GM23338 (cell line): ENCODE data around the gene ZNF385C. TPM values are rescaled to one million over a fixed set of nuclear protein-coding genes. Genes with fewer than 3 reads are reported as not detected.

ENCODE experiments used
- ATAC-seq: fragments of 200-7000 bp; cut with Tn5 transposase; 3 replicates; pipeline ENCODE4 v1.9.1; 2020
- DNase-seq: peaks from one replicate; pipeline ENCODE4 v3.0.0-alpha.2; 2015; ENCODE audit warnings: low spot score
- H2AFZ ChIP-seq: fragments of 200-600 bp; sonication (generic); 2 replicates; pipeline ENCODE4 v1.8.0; 2016; ENCODE audit warnings: antibody characterized with exemption, mild to moderate bottlenecking, moderate library complexity
- H3F3A ChIP-seq: fragments of 200-600 bp; sonication (generic); replicated peaks from 2 replicates; pipeline ENCODE4 v1.8.0; 2017; ENCODE audit warnings: antibody characterized with exemption, mixed run types, low read depth
- H3K27ac ChIP-seq: fragments of 200-600 bp; sonication (generic); 2 replicates; pipeline ENCODE4 v1.6.1; 2016; ENCODE audit warnings: low read depth
- H3K27me3 ChIP-seq: fragments of 200-600 bp; sonication (generic); 2 replicates; pipeline ENCODE4 v1.8.0; 2016; ENCODE audit warnings: mild to moderate bottlenecking, mixed run types, moderate library complexity; ENCODE audit not compliant: insufficient read depth
- H3K36me3 ChIP-seq: fragments of 200-600 bp; sonication (generic); 2 replicates; pipeline ENCODE4 v1.8.0; 2016; ENCODE audit warnings: mild to moderate bottlenecking; ENCODE audit not compliant: insufficient read depth
- H3K4me1 ChIP-seq: fragments of 200-600 bp; sonication (generic); 2 replicates; pipeline ENCODE4 v1.8.0; 2016; ENCODE audit warnings: mild to moderate bottlenecking, moderate library complexity; ENCODE audit not compliant: insufficient read depth
- H3K4me2 ChIP-seq: fragments of 200-600 bp; sonication (generic); 2 replicates; pipeline ENCODE4 v1.7.1; 2017; ENCODE audit warnings: mixed run types
- H3K4me3 ChIP-seq: fragments of 200-600 bp; sonication (generic); 2 replicates; pipeline ENCODE4 v1.6.1; 2016; ENCODE audit warnings: mixed run types
- H3K79me2 ChIP-seq: fragments of 200-600 bp; sonication (generic); replicated peaks from 2 replicates; pipeline ENCODE4 v1.8.0; 2017; ENCODE audit warnings: mild to moderate bottlenecking; ENCODE audit not compliant: insufficient read depth
- H3K9me2 ChIP-seq: fragments of 200-600 bp; sonication (generic); 2 replicates; pipeline ENCODE4 v1.8.0; 2017; ENCODE audit not compliant: insufficient read depth
- H4K20me1 ChIP-seq: fragments of 200-600 bp; sonication (generic); replicated peaks from 2 replicates; pipeline ENCODE4 v1.8.0; 2017; ENCODE audit warnings: mild to moderate bottlenecking; ENCODE audit not compliant: insufficient read depth
- H3K27ac Mint-ChIP-seq: 2 replicates; pipeline ENCODE4 v1.8.0; 2020; ENCODE audit warnings: inconsistent platforms, mild to moderate bottlenecking, moderate library complexity, mixed read lengths
- H3K27me3 Mint-ChIP-seq: 3 replicates; pipeline ENCODE4 v1.8.0; 2022; ENCODE audit warnings: low read depth, mild to moderate bottlenecking, moderate library complexity, mixed read lengths, inconsistent platforms; ENCODE audit not compliant: insufficient read depth, poor library complexity
- H3K36me3 Mint-ChIP-seq: 3 replicates; pipeline ENCODE4 v1.8.0; 2021; ENCODE audit warnings: low read depth, mild to moderate bottlenecking, inconsistent platforms, moderate library complexity, mixed read lengths
- H3K4me1 Mint-ChIP-seq: 3 replicates; pipeline ENCODE4 v1.8.0; 2020; ENCODE audit warnings: mild to moderate bottlenecking, inconsistent platforms, mixed read lengths
- H3K4me3 Mint-ChIP-seq: 3 replicates; pipeline ENCODE4 v1.8.0; 2021; ENCODE audit warnings: moderate library complexity, mild to moderate bottlenecking, inconsistent platforms, mixed read lengths
- H3K9me3 Mint-ChIP-seq: 3 replicates; pipeline ENCODE4 v1.8.0; 2020; ENCODE audit warnings: moderate library complexity, mild to moderate bottlenecking, inconsistent platforms, mixed read lengths
- CREB1 ChIP-seq: fragments of 250-450 bp; sonication (Bioruptor Pico); IDR thresholded peaks from 2 replicates; pipeline ENCODE4 v1.5.0; 2020; ENCODE audit warnings: low read depth, mild to moderate bottlenecking, moderate library complexity
- CTCF ChIP-seq, 2 experiments: fragments of 200-600 bp in 1 of 2; sonication (generic) in 1 of 2; conservative IDR thresholded peaks; 2 replicates each; pipeline versions ENCODE4 v1.5.1 to v1.6.1; 2016 to 2017; ENCODE audit warnings: antibody characterized with exemption in 2 of 2, low read depth in 2 of 2, mild to moderate bottlenecking in 2 of 2, moderate library complexity in 1 of 2
- ETS1 ChIP-seq: IDR thresholded peaks from 2 replicates; pipeline ENCODE4 v1.6.1; 2016; ENCODE audit warnings: antibody characterized with exemption
- EZH2 ChIP-seq: fragments of 200-600 bp; sonication (generic); IDR thresholded peaks from one replicate; pipeline ENCODE4 v1.8.0; 2017; ENCODE audit warnings: antibody characterized with exemption, mild to moderate bottlenecking, low read depth; ENCODE audit not compliant: unreplicated experiment
- EZH2phosphoT487 ChIP-seq: fragments of 200-600 bp; sonication (generic); IDR thresholded peaks from one replicate; pipeline ENCODE4 v1.8.1; 2018; ENCODE audit warnings: antibody characterized with exemption; ENCODE audit not compliant: unreplicated experiment
- JUNB ChIP-seq: IDR thresholded peaks from one replicate; pipeline ENCODE4 v1.6.1; 2016; ENCODE audit warnings: antibody characterized with exemption; ENCODE audit not compliant: unreplicated experiment
- NANOG ChIP-seq: IDR thresholded peaks from 2 replicates; pipeline ENCODE4 v1.6.1; 2016; ENCODE audit warnings: antibody characterized with exemption, borderline replicate concordance
- POLR2AphosphoS5 ChIP-seq: IDR thresholded peaks from 2 replicates; pipeline ENCODE4 v1.6.1; 2016; ENCODE audit warnings: antibody characterized with exemption, low read depth
- REST ChIP-seq: IDR thresholded peaks from one replicate; pipeline ENCODE4 v1.6.1; 2018; ENCODE audit warnings: antibody characterized with exemption; ENCODE audit not compliant: unreplicated experiment
- STAT1 ChIP-seq: IDR thresholded peaks from one replicate; pipeline ENCODE4 v1.6.1; 2016; ENCODE audit warnings: antibody characterized with exemption; ENCODE audit not compliant: unreplicated experiment
- ZNF114 ChIP-seq: fragments of 250-450 bp; sonication (Bioruptor Pico); IDR thresholded peaks from 2 replicates; pipeline ENCODE4 v1.5.0; 2020; ENCODE audit warnings: mild to moderate bottlenecking, moderate library complexity
- ZNF331 ChIP-seq: fragments of 250-450 bp; sonication (Bioruptor Pico); IDR thresholded peaks from 2 replicates; pipeline ENCODE4 v1.5.0; 2020; ENCODE audit warnings: low read depth, mild to moderate bottlenecking, moderate library complexity
- ZNF462 ChIP-seq: fragments of 250-450 bp; sonication (Bioruptor Pico); IDR thresholded peaks from 2 replicates; pipeline ENCODE4 v1.5.0; 2020; ENCODE audit warnings: mild to moderate bottlenecking, moderate library complexity
- polyA plus RNA-seq: library from polyadenylated mRNA; unstranded; fragments of >200 nt; fragmentation: Nextera tagmentation; extraction: Ambion mirVana; gene quantifications from 2 replicates; pipeline ENCODE4 v1.2.1, GENCODE V29; 2016
- total RNA-seq: library from RNA; depleted of rRNA; stranded (reverse); fragments of >200 nt; shearing (Covaris generic); gene quantifications from 2 replicates; pipeline ENCODE4 v1.2.3, GENCODE V29; 2014

ZNF385C gene
- total and polyA plus RNA-seq, 2 experiments from 2014 or later = 1.9 to 3.1 TPM

GRCh38 chr17:42038221-42038973, 59.9 kb downstream of the ZNF385C start:
- ATAC-seq = peak; percentile 17
- Histone ChIP-seq H4K20me1 (no peaks in the 10 kb centered on the region), H3K79me2 (no peaks in the 10 kb centered on the region), H3K36me3 (no peaks in the 10 kb centered on the region), H3K27ac (0 out of 2 replicates have a peak overlapping the region, but pooled peaks have one; percentile 36), H3K9me2 (no peaks in the 10 kb centered on the region), H3K4me2 (no peak overlapping the region), H2AFZ (no peak overlapping the region), H3K4me3 (no peak overlapping the region), H3K4me1 (no peaks in the 10 kb centered on the region), H3F3A (no peaks in the 10 kb centered on the region), H3K27me3 (no peaks in the 10 kb centered on the region)
- TF ChIP-seq STAT1 = no peak
- no peak for TF ChIP-seq EZH2
- TF ChIP-seq ZNF462 = no peak
- TF ChIP-seq JUNB = no peak
- TF ChIP-seq NANOG = no peak
- no peak for TF ChIP-seq ETS1
- no peak for TF ChIP-seq CREB1 (CRISPR knock-in tag)
- no peak for TF ChIP-seq ZNF331 (CRISPR knock-in tag)
- no peak for TF ChIP-seq POLR2AphosphoS5
- no peak for TF ChIP-seq ZNF114 (CRISPR knock-in tag)
- no peak for TF ChIP-seq EZH2phosphoT487
- no peak for TF ChIP-seq CTCF (conservative IDR thresholded peaks at IDR 0.05; ENCODE audit: low read depth in 2 of 2)
- no peak for TF ChIP-seq REST
- Mint-ChIP-seq H3K36me3 (no peaks in the 10 kb centered on the region; the same call in 2 of the 3 replicates), H3K27ac (no peak overlapping the region), H3K9me3 (no peaks in the 10 kb centered on the region), H3K27me3 (peaks cover 5% of the 10 kb centered on the region), H3K4me3 (no peak overlapping the region), H3K4me1 (peaks cover 19% of the 10 kb centered on the region)
- DNase-seq = no peak
